ENCODE measurements around the gene SRGAP1. TPM values are rescaled to one million over a fixed set of nuclear protein-coding genes. Genes with fewer than 3 reads are reported as not detected.
"Not testable (repeated sequence)": the region's sequence is repeated elsewhere in the genome, so short reads cannot be mapped to it uniquely, and the experiment has no call there.

The SRGAP1 gene
- total RNA-seq, 8 experiments from 2014 or later = 2.2 to 11.4 (median 8.3) TPM

GRCh38 chr12:64131456-64131855 is 287.0 kb downstream of the SRGAP1 start:
- 70 to 100% (median 100%) methylated on average over 1 to 6 of the region's 6 CpGs; no CpG with 5 or more reads in 5 of the 10 experiments for WGBS, 10 experiments
- H3K4me1 ChIP-seq (replicated peaks in 1 of 2); H3K27ac ChIP-seq; in situ Hi-C loops (cut with MboI; ENCODE audit: low pct_unique_long_range_greater_than_20kb in 2 of 9, low sequenced_read_pairs in 9 of 9, unreplicated experiment in 9 of 9); H3K4me3 ChIP-seq: not testable (repeated sequence)
- ATAC-seq (replicated peaks in 6 of 8) = peak in 1 of 8 experiments; percentile 55

GRCh38 chr12:64132672-64133071 is 288.2 kb downstream of the SRGAP1 start:
- in situ Hi-C loops (cut with MboI; ENCODE audit: low pct_unique_long_range_greater_than_20kb in 2 of 9, low sequenced_read_pairs in 9 of 9, unreplicated experiment in 9 of 9); H3K4me1 ChIP-seq (replicated peaks in 1 of 2); ATAC-seq (replicated peaks in 6 of 8); H3K4me3 ChIP-seq; H3K27ac ChIP-seq: not testable (repeated sequence)
- WGBS, 10 experiments = 80 to 100% (median 92%) methylated on average over 1 to 2 of the region's 2 CpGs; no CpG with 5 or more reads in 7 of the 10 experiments

- Histone ChIP-seq H3K4me3 (no peak overlapping the region), H3K27ac (no peak overlapping the region), H3K4me1 (replicated peaks in 1 of 2) (no peaks in the 10 kb centered on the region)
- in situ Hi-C loops (cut with MboI; ENCODE audit: low pct_unique_long_range_greater_than_20kb in 2 of 9, low sequenced_read_pairs in 9 of 9, unreplicated experiment in 9 of 9) = no loop called here
- 21 to 100% (median 91%) methylated on average over 1 to 6 of the region's 6 CpGs for WGBS, 10 experiments
- ATAC-seq (replicated peaks in 6 of 8) = no peak
Observed at GRCh38 chr12:64137117-64137516, 292.6 kb downstream of the SRGAP1 start.

- no peak overlapping the region for H3K4me3 ChIP-seq
- in situ Hi-C loops (cut with MboI; ENCODE audit: low pct_unique_long_range_greater_than_20kb in 2 of 9, low sequenced_read_pairs in 9 of 9, unreplicated experiment in 9 of 9) = no loop called here
- WGBS, 10 experiments = 83 to 100% (median 100%) methylated on average over 1 of the region's 1 CpG; no CpG with 5 or more reads in 4 of the 10 experiments
- no peaks in the 10 kb centered on the region for H3K4me1 ChIP-seq (replicated peaks in 1 of 2)
- H3K27ac ChIP-seq = no peak overlapping the region
- ATAC-seq (replicated peaks in 6 of 8) = no peak
Observed at GRCh38 chr12:64139021-64139420, 294.5 kb downstream of the SRGAP1 start.

GRCh38 chr12:64142382-64142781 is 297.9 kb downstream of the SRGAP1 start:
- H3K27ac ChIP-seq = no peak overlapping the region
- no peak for ATAC-seq (replicated peaks in 6 of 8)
- WGBS, 10 experiments = 88 to 100% (median 92%) methylated on average over 2 to 6 of the region's 7 CpGs; no CpG with 5 or more reads in 5 of the 10 experiments
- in situ Hi-C loops (cut with MboI; ENCODE audit: low pct_unique_long_range_greater_than_20kb in 2 of 9, low sequenced_read_pairs in 9 of 9, unreplicated experiment in 9 of 9) = no loop called here
- H3K4me1 ChIP-seq (replicated peaks in 1 of 2) = peaks cover 0 to 1% of the 10 kb centered on the region in 2 donors
- no peak overlapping the region for H3K4me3 ChIP-seq

GRCh38 chr12:64142784-64143183 is 298.3 kb downstream of the SRGAP1 start:
- no peak overlapping the region for H3K27ac ChIP-seq
- ATAC-seq (replicated peaks in 6 of 8) = no peak
- 81 to 100% (median 95%) methylated on average over 1 to 7 of the region's 7 CpGs; no CpG with 5 or more reads in 1 of the 10 experiments for WGBS, 10 experiments
- H3K4me1 ChIP-seq (replicated peaks in 1 of 2) = peaks cover 0 to 3% of the 10 kb centered on the region in 2 donors
- no peak overlapping the region for H3K4me3 ChIP-seq
- in situ Hi-C loops (cut with MboI; ENCODE audit: low pct_unique_long_range_greater_than_20kb in 2 of 9, low sequenced_read_pairs in 9 of 9, unreplicated experiment in 9 of 9) = no loop called here

- 71 to 100% (median 88%) methylated on average over 2 to 5 of the region's 5 CpGs for WGBS, 10 experiments
- ATAC-seq (replicated peaks in 6 of 8) = no peak
- Histone ChIP-seq H3K27ac (no peak overlapping the region), H3K4me3 (no peak overlapping the region), H3K4me1 (replicated peaks in 1 of 2) (peaks cover 0 to 3% of the 10 kb centered on the region in 2 donors)
- in situ Hi-C loops (cut with MboI; ENCODE audit: low pct_unique_long_range_greater_than_20kb in 2 of 9, low sequenced_read_pairs in 9 of 9, unreplicated experiment in 9 of 9) = no loop called here
Observed at GRCh38 chr12:64145226-64145625, 300.7 kb downstream of the SRGAP1 start.

- in situ Hi-C loops (cut with MboI; ENCODE audit: low pct_unique_long_range_greater_than_20kb in 2 of 9, low sequenced_read_pairs in 9 of 9, unreplicated experiment in 9 of 9) = no loop called here
- no peak for ATAC-seq (replicated peaks in 6 of 8)
Observed at GRCh38 chr12:64147011-64147631, 302.6 kb downstream of the SRGAP1 start.

GRCh38 chr12:64147875-64148274 is 303.4 kb downstream of the SRGAP1 start:
- Histone ChIP-seq H3K27ac (no peak overlapping the region), H3K4me1 (replicated peaks in 1 of 2) (peaks cover 0 to 3% of the 10 kb centered on the region in 2 donors), H3K4me3 (no peak overlapping the region)
- ATAC-seq (replicated peaks in 6 of 8) = no peak
- 57 to 100% (median 89%) methylated on average over 1 to 2 of the region's 2 CpGs; no CpG with 5 or more reads in 1 of the 10 experiments for WGBS, 10 experiments
- in situ Hi-C loops (cut with MboI; ENCODE audit: low pct_unique_long_range_greater_than_20kb in 2 of 9, low sequenced_read_pairs in 9 of 9, unreplicated experiment in 9 of 9) = no loop called here

More at GRCh38 chr12:64147011-64147631, 302.6 kb downstream of the SRGAP1 start:
- 60 to 100% (median 75%) methylated on average over 1 to 12 of the region's 21 CpGs; no CpG with 5 or more reads in 2 of the 10 experiments for WGBS, 10 experiments
- no peak overlapping the region for H3K4me3 ChIP-seq
- peaks cover 0 to 3% of the 10 kb centered on the region in 2 donors for H3K4me1 ChIP-seq (replicated peaks in 1 of 2)
- H3K27ac ChIP-seq = no peak overlapping the region

- H3K4me3 ChIP-seq = no peak overlapping the region
- H3K4me1 ChIP-seq (replicated peaks in 1 of 2) = no peaks in the 10 kb centered on the region
- H3K27ac ChIP-seq = no peak overlapping the region
- ATAC-seq (replicated peaks in 6 of 8) = peak in 2 of 8 experiments; percentile 58 to 74
- 17 to 100% (median 80%) methylated on average over 1 to 2 of the region's 2 CpGs; no CpG with 5 or more reads in 1 of the 10 experiments for WGBS, 10 experiments
- in situ Hi-C loops (cut with MboI; ENCODE audit: low pct_unique_long_range_greater_than_20kb in 2 of 9, low sequenced_read_pairs in 9 of 9, unreplicated experiment in 9 of 9) = no loop called here
Observed at GRCh38 chr12:64154677-64155076, 310.2 kb downstream of the SRGAP1 start.

GRCh38 chr12:64157110-64157509 is 312.6 kb downstream of the SRGAP1 start:
- H3K27ac ChIP-seq = no peak overlapping the region
- no peak overlapping the region for H3K4me3 ChIP-seq
- H3K4me1 ChIP-seq (replicated peaks in 1 of 2) = no peaks in the 10 kb centered on the region
- no peak for ATAC-seq (replicated peaks in 6 of 8)
- in situ Hi-C loops (cut with MboI; ENCODE audit: low pct_unique_long_range_greater_than_20kb in 2 of 9, low sequenced_read_pairs in 9 of 9, unreplicated experiment in 9 of 9) = no loop called here
- 0 to 100% (median 89%) methylated on average over 1 to 2 of the region's 2 CpGs for WGBS, 10 experiments

- ATAC-seq (replicated peaks in 6 of 8) = no peak
- Histone ChIP-seq H3K4me3 (no peak overlapping the region), H3K27ac (no peak overlapping the region), H3K4me1 (replicated peaks in 1 of 2) (no peaks in the 10 kb centered on the region)
- in situ Hi-C loops (cut with MboI; ENCODE audit: low pct_unique_long_range_greater_than_20kb in 2 of 9, low sequenced_read_pairs in 9 of 9, unreplicated experiment in 9 of 9) = no loop called here
- 60 to 100% (median 88%) methylated on average over 1 to 2 of the region's 2 CpGs; no CpG with 5 or more reads in 3 of the 10 experiments for WGBS, 10 experiments
Observed at GRCh38 chr12:64160021-64160710, 315.7 kb downstream of the SRGAP1 start.

GRCh38 chr12:64160711-64161060 is 316.2 kb downstream of the SRGAP1 start:
- Histone ChIP-seq H3K27ac (no peak overlapping the region), H3K4me3 (no peak overlapping the region), H3K4me1 (replicated peaks in 1 of 2) (no peaks in the 10 kb centered on the region)
- in situ Hi-C loops (cut with MboI; ENCODE audit: low pct_unique_long_range_greater_than_20kb in 2 of 9, low sequenced_read_pairs in 9 of 9, unreplicated experiment in 9 of 9) = no loop called here
- WGBS, 10 experiments = 0 to 100% (median 70%) methylated on average over 1 to 2 of the region's 2 CpGs; no CpG with 5 or more reads in 1 of the 10 experiments
- peak in 1 of 8 experiments; percentile 41 for ATAC-seq (replicated peaks in 6 of 8)
